GM19025 (cell line): ENCODE results near the gene POLR2J2.
"Not testable (repeated sequence)": the region's sequence is repeated elsewhere in the genome, so short reads cannot be mapped to it uniquely, and the experiment has no call there.

Experiments
- ATAC-seq: cut with Tn5 transposase; IDR thresholded peaks from one replicate; pipeline ENCODE4 v1.9.1; 2021; ENCODE audit warnings: mild to moderate bottlenecking, low read depth, moderate library complexity; ENCODE audit not compliant: unreplicated experiment

Gene POLR2J2

GRCh38 chr7:102671166-102671955 is at the start of gene POLR2J2:
Gene POLR2J2, minus strand, starts transcription at chr7:102671663. Its CDS starts 62 bp downstream, at chr7:102671601.
- peak; percentile 73 for ATAC-seq

GRCh38 chr7:102718491-102718890 is 47.0 kb upstream of the POLR2J2 start:
- ATAC-seq = not testable (repeated sequence)

GRCh38 chr7:102715718-102716117 is 44.3 kb upstream of the POLR2J2 start:
- peak; percentile 39 for ATAC-seq

GRCh38 chr7:102714774-102715522 is 43.5 kb upstream of the POLR2J2 start:
- ATAC-seq = not testable (repeated sequence)

GRCh38 chr7:102713691-102714080 is 42.2 kb upstream of the POLR2J2 start:
- peak; percentile 58 for ATAC-seq

GRCh38 chr7:102713011-102713690 is 41.7 kb upstream of the POLR2J2 start:
- peak; percentile 68 for ATAC-seq

- not testable (repeated sequence) for ATAC-seq
These were observed 27.7 kb upstream of the POLR2J2 start for GRCh38 chr7:102698962-102699750.

- ATAC-seq = not testable (repeated sequence)
These were observed 26.4 kb upstream of the POLR2J2 start for GRCh38 chr7:102697642-102698512.

GRCh38 chr7:102696009-102696408 is 24.5 kb upstream of the POLR2J2 start:
- ATAC-seq = not testable (repeated sequence)

- peak; percentile 72 for ATAC-seq
These were observed 23.6 kb upstream of the POLR2J2 start for GRCh38 chr7:102695033-102695552.

GRCh38 chr7:102694008-102694407 is 22.5 kb upstream of the POLR2J2 start:
- not testable (repeated sequence) for ATAC-seq

- not testable (repeated sequence) for ATAC-seq
These were observed 19.1 kb upstream of the POLR2J2 start for GRCh38 chr7:102690602-102691001.

- ATAC-seq = peak; percentile 53
These were observed 18.2 kb upstream of the POLR2J2 start for GRCh38 chr7:102689436-102690282.

GRCh38 chr7:102688299-102689036 is 17.0 kb upstream of the POLR2J2 start:
- peak; percentile 67 for ATAC-seq

- ATAC-seq = not testable (repeated sequence)
These were observed 11.1 kb upstream of the POLR2J2 start for GRCh38 chr7:102682560-102682959.

- not testable (repeated sequence) for ATAC-seq
These were observed 9.3 kb upstream of the POLR2J2 start for GRCh38 chr7:102680780-102681179.

- not testable (repeated sequence) for ATAC-seq
These were observed 4.1 kb upstream of the POLR2J2 start for GRCh38 chr7:102675545-102675944.
